ENCODE measurements around the gene UBE2M.

GRCh38 chr19:58516246-58516836 is 42.1 kb downstream of the UBE2M start:
- no peak for TF ChIP-seq EZH2 (IDR thresholded peaks at IDR 0.05; ENCODE audit: borderline replicate concordance)
- TF ChIP-seq CTCF (IDR thresholded peaks at IDR 0.05; ENCODE audit: poor library complexity): no peak
- TF ChIP-seq EZH2phosphoT487 (IDR thresholded peaks at IDR 0.05; ENCODE audit: low read depth, severe bottlenecking, unreplicated experiment): no peak

Measured in hepatocyte (in vitro differentiated cells).